Stimulated activated CD8-positive, alpha-beta memory T cell treated with anti-CD3 and anti-CD28 coated beads, Interleukin-2, amount 100 ng/mL, for 48 hours (primary cell): ENCODE data around the gene FMO4.
"Not testable (repeated sequence)": the region's sequence is repeated elsewhere in the genome, so short reads cannot be mapped to it uniquely, and the experiment has no call there.

Experiments used
- DNase-seq, 2 donors: peaks; one replicate each; pipeline ENCODE4 v3.0.0-alpha.2; 2020; ENCODE audit warnings: low read depth in 2 of 2

The FMO4 gene

GRCh38 chr1:171313835-171314320 is at the start of gene FMO4:
TSS of gene FMO4 (plus strand) at chr1:171314183. CDS start at chr1:171319826, 5,643 bp downstream.
- DNase-seq, result peak; percentile 37 to 62

GRCh38 chr1:171265686-171266085 is 48.3 kb upstream of the FMO4 start:
- DNase-seq, result no peak

GRCh38 chr1:171266930-171267329 is 47.1 kb upstream of the FMO4 start:
- no peak for DNase-seq

GRCh38 chr1:171267391-171267790 is 46.6 kb upstream of the FMO4 start:
- DNase-seq, result no peak

- no peak for DNase-seq
These were observed 43.2 kb upstream of the FMO4 start for GRCh38 chr1:171270806-171271205.

- no peak for DNase-seq
These were observed 36.4 kb upstream of the FMO4 start for GRCh38 chr1:171277534-171277933.

- DNase-seq, result no peak
These were observed 34.7 kb upstream of the FMO4 start for GRCh38 chr1:171279234-171279633.

- no peak for DNase-seq
These were observed 34.3 kb upstream of the FMO4 start for GRCh38 chr1:171279678-171280077.

- DNase-seq, result no peak
These were observed 33.4 kb upstream of the FMO4 start for GRCh38 chr1:171280599-171280998.

- no peak for DNase-seq
These were observed 27.8 kb upstream of the FMO4 start for GRCh38 chr1:171286032-171286705.

- no peak for DNase-seq
These were observed 23.4 kb upstream of the FMO4 start for GRCh38 chr1:171290621-171291020.

- DNase-seq, result no peak
These were observed 21.2 kb upstream of the FMO4 start for GRCh38 chr1:171292799-171293198.

- not testable (repeated sequence) for DNase-seq
These were observed 18.6 kb upstream of the FMO4 start for GRCh38 chr1:171295383-171295782.

- DNase-seq, result no peak
These were observed 18.2 kb upstream of the FMO4 start for GRCh38 chr1:171295821-171296220.

- DNase-seq, result no peak
These were observed 17.1 kb upstream of the FMO4 start for GRCh38 chr1:171296897-171297296.

GRCh38 chr1:171298696-171299095 is 15.3 kb upstream of the FMO4 start:
- DNase-seq, result no peak

GRCh38 chr1:171299342-171299741 is 14.6 kb upstream of the FMO4 start:
- DNase-seq, result no peak

- no peak for DNase-seq
These were observed 13.6 kb upstream of the FMO4 start for GRCh38 chr1:171300401-171300800.

- no peak for DNase-seq
These were observed 3.3 kb upstream of the FMO4 start for GRCh38 chr1:171310661-171311087.

GRCh38 chr1:171311771-171312558 is 2.0 kb upstream of the FMO4 start:
- no peak for DNase-seq

- no peak for DNase-seq
These were observed 606 bp upstream of the FMO4 start for GRCh38 chr1:171313319-171313834.

- DNase-seq, result no peak
These were observed 15.3 kb downstream of the FMO4 start for GRCh38 chr1:171329251-171329650.
